Mucosa of rectum (tissue), 2 donors: ENCODE measurements around the gene VAMP5.
"Not testable (repeated sequence)": the region's sequence is repeated elsewhere in the genome, so short reads cannot be mapped to it uniquely, and the experiment has no call there.

Source experiments
- H3K27ac ChIP-seq, 2 donors: one replicate each; pipeline ENCODE4 v1.7.0; 2013; ENCODE audit warnings: inconsistent platforms in 2 of 2, low read depth in 2 of 2, low read length in 2 of 2
- H3K27me3 ChIP-seq, 2 donors: one replicate each; pipeline ENCODE4 v1.7.0; 2013; ENCODE audit warnings: low read length in 2 of 2; ENCODE audit not compliant: control insufficient read depth in 2 of 2, insufficient read depth in 2 of 2
- H3K36me3 ChIP-seq, 2 donors: one replicate each; pipeline ENCODE4 v1.7.0; 2013; ENCODE audit warnings: low read length in 2 of 2; ENCODE audit not compliant: control insufficient read depth in 2 of 2, insufficient read depth in 2 of 2
- H3K4me1 ChIP-seq, 2 donors: one replicate each; pipeline ENCODE4 v1.7.0; 2013; ENCODE audit warnings: low read length in 2 of 2, mild to moderate bottlenecking in 1 of 2; ENCODE audit not compliant: control insufficient read depth in 2 of 2, insufficient read depth in 2 of 2
- H3K4me3 ChIP-seq, 2 donors: one replicate each; pipeline ENCODE4 v1.7.0; 2013; ENCODE audit warnings: low read length in 2 of 2
- H3K9ac ChIP-seq, 2 donors: one replicate each; pipeline ENCODE4 v1.7.0; 2013; ENCODE audit warnings: low read length in 2 of 2, low read depth in 1 of 2, mild to moderate bottlenecking in 1 of 2
- H3K9me3 ChIP-seq, 2 donors: one replicate each; pipeline ENCODE4 v1.7.0; 2013; ENCODE audit warnings: low read length in 2 of 2; ENCODE audit not compliant: control insufficient read depth in 2 of 2
- donor health status: healthy.
- donor health status: Normal muscosa, but diverticular disease.

The VAMP5 gene

DNA sequence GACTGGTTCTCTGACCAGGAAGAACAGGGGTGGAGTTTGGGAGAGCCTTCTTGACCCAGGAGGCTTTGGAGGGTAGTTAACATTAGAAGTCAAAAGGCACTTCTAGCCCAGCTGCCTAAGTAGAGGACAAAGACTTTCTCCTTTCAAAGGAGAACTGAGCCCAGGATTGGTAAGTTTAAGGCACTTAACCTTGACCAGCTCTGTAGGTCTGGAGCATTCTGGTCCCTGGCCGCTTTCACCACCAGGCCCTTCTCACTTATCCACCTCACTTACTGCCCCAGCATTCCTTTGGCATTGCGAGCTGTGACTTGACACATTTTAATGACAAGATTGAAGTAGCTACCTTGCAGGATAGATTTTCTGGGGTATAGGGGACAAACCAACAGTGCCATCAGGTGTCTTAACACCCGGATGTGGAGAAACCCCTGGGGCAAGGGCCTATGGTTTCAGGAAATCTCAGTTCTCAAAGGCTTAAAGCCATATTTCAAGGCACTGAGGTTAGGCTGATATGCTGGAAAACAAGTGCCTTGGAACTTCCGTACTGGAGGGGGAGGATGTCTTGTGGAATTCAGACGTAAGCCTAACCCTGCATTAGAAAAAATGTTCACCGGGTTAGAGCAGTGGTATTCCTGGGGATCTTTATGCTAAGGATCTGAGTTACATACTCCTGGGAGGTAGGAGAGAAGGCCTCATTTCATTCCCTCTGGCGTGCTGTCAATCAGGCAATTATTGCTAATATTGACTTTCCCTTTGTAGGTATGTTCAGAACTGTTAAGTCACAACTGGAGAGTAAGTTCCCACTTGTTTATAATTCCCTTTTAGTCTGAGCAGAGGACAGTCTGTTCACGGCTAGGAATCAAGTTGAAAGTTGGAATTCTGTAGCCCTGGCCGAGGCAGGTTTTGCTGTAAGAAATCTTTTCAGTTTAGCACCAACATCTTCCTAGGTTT, 23.3 kb downstream of the VAMP5 start:
- H3K27me3 ChIP-seq, result no peaks in the 10 kb centered on the region
- no peak overlapping the region for H3K9ac ChIP-seq
- H3K36me3 ChIP-seq, result peaks cover 22 to 35% of the 10 kb centered on the region in 2 donors
- peaks cover 13 to 26% of the 10 kb centered on the region in 2 donors for H3K4me1 ChIP-seq
- no peak overlapping the region for H3K4me3 ChIP-seq
- no peaks in the 10 kb centered on the region for H3K9me3 ChIP-seq
- no peak overlapping the region for H3K27ac ChIP-seq

GRCh38 chr2:85611217-85611704, 27.0 kb downstream of the VAMP5 start:
- Histone ChIP-seq H3K27ac (peak overlapping the region; percentile 84 to 87), H3K4me3 (peak overlapping the region; percentile 93), H3K36me3 (peaks cover 22 to 31% of the 10 kb centered on the region in 2 donors), H3K9me3 (no peaks in the 10 kb centered on the region), H3K27me3 (no peaks in the 10 kb centered on the region), H3K4me1 (peaks cover 6 to 12% of the 10 kb centered on the region in 2 donors), H3K9ac (peak overlapping the region; percentile 79 to 88)

DNA sequence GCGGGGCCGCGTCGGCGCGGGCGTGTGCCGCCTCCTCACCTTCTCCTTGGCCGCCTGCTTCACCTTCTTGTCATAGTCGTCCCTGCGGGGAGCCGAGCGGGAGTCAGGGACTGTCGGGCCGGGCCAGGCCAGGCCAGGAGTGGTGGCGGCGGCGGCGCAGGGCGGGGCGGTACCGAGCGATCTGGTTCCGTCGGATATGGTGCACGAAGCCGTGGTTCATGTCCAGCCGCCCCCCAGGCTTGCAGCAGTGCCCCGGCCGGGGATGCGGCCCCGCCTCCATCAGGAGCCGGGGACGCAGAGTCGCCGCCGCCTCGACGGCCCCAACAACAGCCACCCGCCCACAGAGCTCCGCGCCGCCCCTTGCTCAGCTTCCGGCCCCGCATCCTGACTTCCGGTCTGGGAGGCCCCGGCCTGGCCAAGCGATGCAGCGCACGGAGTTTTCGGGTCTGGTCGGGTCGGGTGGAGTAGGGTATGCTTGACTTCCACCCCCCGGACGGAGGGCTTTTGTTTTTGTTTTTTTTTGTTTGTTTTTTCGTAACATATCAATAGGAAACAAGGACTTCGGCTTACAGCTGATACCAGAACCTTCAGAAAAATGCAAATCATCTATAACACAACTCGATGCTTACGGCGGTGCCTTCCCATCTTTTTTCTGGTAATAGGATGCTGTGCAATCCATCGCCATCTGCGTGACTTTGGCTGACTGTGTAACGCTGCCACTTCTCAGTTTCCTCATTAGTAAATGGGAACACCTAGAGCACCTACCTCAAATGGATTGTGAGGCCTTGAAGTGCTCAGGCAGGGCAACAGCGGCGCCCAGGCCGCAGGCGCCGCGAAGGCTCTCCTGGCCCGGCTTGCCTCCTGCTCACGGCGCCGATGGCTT, 27.7 kb downstream of the VAMP5 start, which contains the start of gene C2orf68:
Gene C2orf68 (minus strand): TSS at position 362 of the 883 bp plus-strand sequence. CDS start 82 bp downstream, at position 280.
- Histone ChIP-seq H3K4me1 (peaks cover 8 to 15% of the 10 kb centered on the region in 2 donors), H3K27me3 (no peaks in the 10 kb centered on the region), H3K9ac (peak within 1 kb of the TSS; percentile 79 to 88), H3K27ac (peak within 1 kb of the TSS; percentile 84 to 87), H3K4me3 (peak within 1 kb of the TSS; percentile 93), H3K9me3 (no peaks in the 10 kb centered on the region), H3K36me3 (peaks cover 22 to 26% of the 10 kb centered on the region in 2 donors)

GRCh38 chr2:85613717-85614515, 29.7 kb downstream of the VAMP5 start:
- H3K36me3 ChIP-seq, result peaks cover 7 to 12% of the 10 kb centered on the region in 2 donors
- no peaks in the 10 kb centered on the region for H3K9me3 ChIP-seq
- no peak overlapping the region for H3K27ac ChIP-seq
- no peak overlapping the region for H3K9ac ChIP-seq
- peaks cover 15 to 22% of the 10 kb centered on the region in 2 donors for H3K4me1 ChIP-seq
- no peaks in the 10 kb centered on the region for H3K27me3 ChIP-seq
- H3K4me3 ChIP-seq, result no peak overlapping the region

- not testable (repeated sequence) for H3K9ac ChIP-seq, H3K4me3 ChIP-seq, H3K27ac ChIP-seq, H3K27me3 ChIP-seq, H3K9me3 ChIP-seq
- Histone ChIP-seq H3K36me3 (peaks cover 0 to 14% of the 10 kb centered on the region in 2 donors), H3K4me1 (peaks cover 22 to 28% of the 10 kb centered on the region in 2 donors)
Measured at GRCh38 chr2:85614757-85615156, 30.5 kb downstream of the VAMP5 start.

DNA sequence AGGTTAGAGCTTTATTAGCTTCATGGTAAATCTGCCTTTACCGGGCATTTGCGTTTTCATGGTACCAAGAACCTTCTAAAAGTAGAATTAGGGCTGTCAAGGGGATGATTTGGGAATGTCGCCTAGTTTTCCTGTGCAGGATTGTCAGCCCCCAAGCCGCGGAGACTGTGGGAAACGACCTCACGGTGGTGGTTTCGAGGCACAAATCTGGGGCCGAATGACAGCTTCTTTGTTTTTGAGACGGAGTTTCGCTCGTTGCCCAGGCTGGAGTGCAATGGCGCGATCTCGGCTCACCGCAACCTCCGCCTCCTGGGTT, 31.1 kb downstream of the VAMP5 start:
- H3K36me3 ChIP-seq, result peaks cover 0 to 13% of the 10 kb centered on the region in 2 donors
- no peak overlapping the region for H3K4me3 ChIP-seq
- H3K9me3 ChIP-seq, result no peaks in the 10 kb centered on the region
- H3K9ac ChIP-seq, result no peak overlapping the region
- H3K4me1 ChIP-seq, result peaks cover 22 to 25% of the 10 kb centered on the region in 2 donors
- H3K27ac ChIP-seq, result peak overlapping the region in 1 of 2 donors; percentile 80
- no peaks in the 10 kb centered on the region for H3K27me3 ChIP-seq

DNA sequence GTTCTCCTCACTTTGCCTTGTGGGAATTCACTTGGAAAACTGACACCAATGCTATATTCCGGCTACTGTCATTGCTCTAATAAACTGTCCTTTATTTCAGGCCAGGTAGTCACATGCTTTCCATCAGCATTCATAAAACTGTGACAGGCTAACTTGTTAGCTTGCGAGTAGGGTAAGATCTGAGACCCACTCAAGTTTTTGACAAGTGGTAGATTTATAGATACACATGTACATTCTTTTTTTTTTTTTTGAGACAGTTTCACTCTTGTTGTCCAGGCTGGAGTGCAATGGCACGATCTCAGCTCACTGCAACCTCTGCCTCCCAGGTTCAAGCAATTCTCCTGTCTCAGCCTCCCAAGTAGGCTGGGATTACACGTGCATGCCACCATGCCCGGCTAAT, 33.5 kb downstream of the VAMP5 start:
- not testable (repeated sequence) for H3K27ac ChIP-seq, H3K9ac ChIP-seq, H3K27me3 ChIP-seq, H3K9me3 ChIP-seq
- Histone ChIP-seq H3K4me1 (peaks cover 16% of the 10 kb centered on the region in 2 donors), H3K36me3 (peaks cover 2 to 28% of the 10 kb centered on the region in 2 donors), H3K4me3 (peak overlapping the region; percentile 41 to 79)

GRCh38 chr2:85619617-85620016, 35.4 kb downstream of the VAMP5 start:
- no peak overlapping the region for H3K4me3 ChIP-seq
- peaks cover 16% of the 10 kb centered on the region in 2 donors for H3K4me1 ChIP-seq
- peaks cover 16 to 42% of the 10 kb centered on the region in 2 donors for H3K36me3 ChIP-seq
- no peak overlapping the region for H3K27ac ChIP-seq
- no peaks in the 10 kb centered on the region for H3K9me3 ChIP-seq
- no peaks in the 10 kb centered on the region for H3K27me3 ChIP-seq
- H3K9ac ChIP-seq, result no peak overlapping the region

GRCh38 chr2:85621338-85621737, 37.1 kb downstream of the VAMP5 start:
- peaks cover 16% of the 10 kb centered on the region in 2 donors for H3K4me1 ChIP-seq
- no peaks in the 10 kb centered on the region for H3K27me3 ChIP-seq
- no peak overlapping the region for H3K9ac ChIP-seq
- H3K9me3 ChIP-seq, result no peaks in the 10 kb centered on the region
- H3K4me3 ChIP-seq, result no peak overlapping the region
- no peak overlapping the region for H3K27ac ChIP-seq
- peaks cover 30 to 57% of the 10 kb centered on the region in 2 donors for H3K36me3 ChIP-seq
